ENCODE results near the gene ENG. TPM values are rescaled to one million over a fixed set of nuclear protein-coding genes. Genes with fewer than 3 reads are reported as not detected.

ENG gene
- total and polyA plus RNA-seq, 2 of the 8 experiments (the other 6 are each of a cell fraction or from before 2014, with no cell fraction given): 1.8 to 4.4 TPM

DNA sequence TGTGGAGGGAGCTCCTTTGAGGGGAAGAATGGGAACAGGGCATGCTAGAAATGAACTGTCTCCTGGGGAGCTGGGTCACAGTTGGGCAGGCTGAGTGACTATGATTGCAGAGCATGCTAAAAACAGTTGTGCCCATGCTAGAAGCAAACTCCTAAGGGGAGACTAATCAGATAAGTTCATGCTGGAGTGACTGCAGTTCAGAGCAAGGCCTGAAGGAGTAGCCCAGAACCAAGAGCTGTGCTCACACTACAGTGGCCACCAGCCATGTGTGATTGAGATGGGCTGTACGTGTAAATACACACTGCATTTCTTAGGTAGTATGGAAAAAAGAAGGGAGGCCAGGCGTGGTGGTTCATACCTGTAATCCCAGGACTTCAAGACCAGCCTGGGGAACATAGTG, 33.3 kb upstream of the ENG start:
- Histone ChIP-seq H3K79me2 (ENCODE audit: control insufficient read depth in 1 of 2, insufficient read depth in 2 of 2, low read length in 2 of 2) (no peaks in the 10 kb centered on the region), H3K4me1 (replicated peaks in 1 of 4; ENCODE audit: control insufficient read depth in 3 of 4, insufficient read depth in 4 of 4, low read length in 3 of 4) (no peaks in the 10 kb centered on the region; a peak in 1 of 7 replicates), H4K8ac (ENCODE audit: extremely low read depth, insufficient read depth, low read length) (no peak overlapping the region; the same call in 1 of the 2 replicates), H3K18ac (ENCODE audit: extremely low read depth, low read length) (no peak overlapping the region), H4K91ac (replicated peaks; ENCODE audit: insufficient read length, low read length) (no peak overlapping the region), H3K14ac (ENCODE audit: insufficient read length) (no peak overlapping the region), H2BK120ac (replicated peaks; ENCODE audit: low read depth, low read length) (no peak overlapping the region), H3K79me1 (ENCODE audit: low read depth, low read length) (0 out of 2 replicates have a peak, but pooled peaks cover 3% of the 10 kb centered on the region), H2BK20ac (ENCODE audit: low read length) (no peak overlapping the region), H3K9me3 (ENCODE audit: insufficient read depth in 2 of 2, low read depth in 1 of 2, low read length in 1 of 2) (no peaks in the 10 kb centered on the region), H3K36me3 (ENCODE audit: control insufficient read depth in 2 of 4, insufficient read depth in 4 of 4, low read length in 3 of 4) (peaks cover 6 to 28% (median 16%) of the 10 kb centered on the region in 4 experiments; a peak in 6 of 8 replicates), H2AK5ac (ENCODE audit: low read depth, low read length) (no peak overlapping the region), H2AFZ (ENCODE audit: low read length) (no peak overlapping the region), H3K56ac (replicated peaks; ENCODE audit: insufficient read length, low read depth, low read length) (no peak overlapping the region), H2BK15ac (ENCODE audit: low read length) (no peak overlapping the region), H3K23ac (ENCODE audit: insufficient read length) (no peak overlapping the region), H3K27me3 (replicated peaks in 1 of 4; ENCODE audit: control insufficient read depth in 3 of 4, extremely low read depth in 1 of 4, insufficient read depth in 3 of 4, low read length in 3 of 4) (no peaks in the 10 kb centered on the region), H3K4me2 (ENCODE audit: insufficient read depth in 1 of 2, low read depth in 2 of 2, low read length in 2 of 2) (no peak overlapping the region), H3K4ac (replicated peaks; ENCODE audit: insufficient read length, low read depth, low read length) (no peak overlapping the region), H3K23me2 (ENCODE audit: low read depth, low read length) (no peaks in the 10 kb centered on the region), H2BK12ac (ENCODE audit: low read depth, low read length) (no peak overlapping the region), H3K4me3 (ENCODE audit: extremely low read depth in 1 of 4, insufficient read depth in 2 of 4, low read depth in 3 of 4, low read length in 4 of 4) (no peak overlapping the region), H3K27ac (ENCODE audit: low read depth, low read length) (no peak overlapping the region), H4K5ac (ENCODE audit: insufficient read length, low read depth, low read length) (no peak overlapping the region), H2BK5ac (ENCODE audit: low read depth, low read length) (no peak overlapping the region), H4K20me1 (replicated peaks in 1 of 2; ENCODE audit: control insufficient read depth in 1 of 2, insufficient read depth in 2 of 2, low read length in 2 of 2) (peaks cover 0 to 3% of the 10 kb centered on the region in 2 experiments), H3K9ac (replicated peaks in 1 of 4; ENCODE audit: extremely low read depth in 1 of 4, low read depth in 3 of 4, low read length in 3 of 4) (no peak overlapping the region)
- no peak for TF ChIP-seq JUND (IDR thresholded peaks at IDR 0.05; ENCODE audit: low read length)
- TF ChIP-seq CTBP2 (IDR thresholded peaks at IDR 0.05; ENCODE audit: borderline replicate concordance, insufficient read depth, insufficient read length, low read length): no peak
- TF ChIP-seq, protein P1, sequence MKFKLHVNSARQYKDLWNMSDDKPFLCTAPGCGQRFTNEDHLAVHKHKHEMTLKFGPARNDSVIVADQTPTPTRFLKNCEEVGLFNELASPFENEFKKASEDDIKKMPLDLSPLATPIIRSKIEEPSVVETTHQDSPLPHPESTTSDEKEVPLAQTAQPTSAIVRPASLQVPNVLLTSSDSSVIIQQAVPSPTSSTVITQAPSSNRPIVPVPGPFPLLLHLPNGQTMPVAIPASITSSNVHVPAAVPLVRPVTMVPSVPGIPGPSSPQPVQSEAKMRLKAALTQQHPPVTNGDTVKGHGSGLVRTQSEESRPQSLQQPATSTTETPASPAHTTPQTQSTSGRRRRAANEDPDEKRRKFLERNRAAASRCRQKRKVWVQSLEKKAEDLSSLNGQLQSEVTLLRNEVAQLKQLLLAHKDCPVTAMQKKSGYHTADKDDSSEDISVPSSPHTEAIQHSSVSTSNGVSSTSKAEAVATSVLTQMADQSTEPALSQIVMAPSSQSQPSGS (IDR thresholded peaks at IDR 0.05; ENCODE audit: low read length): no peak
- CTCF ChIA-PET (ENCODE audit: partially characterized antibody): interaction anchor here (0.6 to 2.1 kb wide), 12 partner anchors 9 to 298 kb away, joined by 3 to 10 read pairs (median 3); partner anchors contain the start of gene ST6GALNAC6
- DNase-seq (ENCODE audit: low read depth in 1 of 2, low spot score in 2 of 2) (no peak), FAIRE-seq (no peak)
- 89% methylated on average over 2 of the region's 2 CpGs; no CpG with 5 or more reads in 1 of the 2 experiments for WGBS, 2 experiments (ENCODE audit: extremely low coverage in 1 of 2, insufficient coverage in 1 of 2, insufficient read length in 1 of 2, insufficient replicate concordance in 2 of 2, low coverage in 1 of 2, low lambda C conversion rate in 2 of 2, missing lambda C conversion rate in 1 of 2)
- POLR2A ChIA-PET (ENCODE audit: partially characterized antibody): interaction anchor here (1.2 to 2.3 kb wide), 2 partner anchors 9 to 11 kb away, joined by 4 to 8 read pairs; no protein-coding TSS in a partner anchor
